CD4-positive, alpha-beta T cell treated with Interleukin-21 for 1 hour (primary cell): ENCODE data around the gene DOCK1.
"Not testable (repeated sequence)": the region's sequence is repeated elsewhere in the genome, so short reads cannot be mapped to it uniquely, and the experiment has no call there.

Experiments
- DNase-seq: peaks from one replicate; pipeline ENCODE4 v3.0.0-alpha.2; 2020

DOCK1 gene

DNA sequence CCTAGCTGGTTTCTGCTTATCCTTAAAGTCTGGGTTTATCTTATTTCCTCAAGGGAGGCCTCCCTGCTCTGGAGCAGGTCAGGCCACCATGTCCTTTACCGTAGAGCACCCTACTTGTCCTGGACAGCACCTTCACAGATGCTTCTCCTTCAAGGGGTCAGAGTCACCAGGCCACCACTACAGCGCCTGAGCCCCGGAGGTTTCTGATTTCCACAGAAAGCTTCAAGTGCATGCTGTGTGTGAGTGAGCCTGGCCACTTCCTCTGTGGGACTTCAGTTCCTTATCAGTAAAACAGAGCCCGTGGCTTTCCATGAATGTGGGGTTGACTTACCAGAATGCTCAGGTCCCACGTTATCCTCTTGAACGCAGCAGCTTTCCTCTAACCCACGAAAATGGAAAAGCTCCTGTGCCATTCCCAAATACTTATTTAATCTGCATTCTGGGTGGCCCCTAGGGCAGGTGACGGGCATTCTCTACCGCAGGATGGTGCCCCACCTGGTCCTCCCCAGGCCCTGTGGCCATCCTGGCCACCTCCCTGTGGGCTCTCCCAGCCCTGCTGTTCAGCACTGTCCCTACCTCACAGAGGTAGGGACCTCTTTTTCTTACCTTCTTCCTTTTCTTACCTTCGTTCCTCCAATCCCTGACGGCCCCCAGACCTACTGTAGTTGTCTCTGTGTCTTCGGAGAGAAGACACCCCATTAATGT, 1.4 kb upstream of the DOCK1 start:
- no peak for DNase-seq

DNA sequence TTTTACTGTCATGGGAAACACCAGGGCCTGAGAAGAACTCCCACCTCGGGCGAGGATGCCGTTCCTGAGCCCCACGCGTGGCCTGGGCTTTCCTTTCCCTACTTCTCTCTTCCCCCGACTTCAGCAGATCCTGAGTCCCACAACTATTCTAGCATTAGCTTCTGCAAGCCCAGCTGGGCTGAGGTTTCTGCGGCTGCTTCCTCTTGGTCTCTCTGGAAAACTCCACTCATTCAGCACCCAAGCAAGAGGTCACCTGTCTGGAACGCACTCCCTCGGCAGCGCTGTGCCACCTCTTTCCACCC, 761 bp upstream of the DOCK1 start:
- no peak for DNase-seq

DNA sequence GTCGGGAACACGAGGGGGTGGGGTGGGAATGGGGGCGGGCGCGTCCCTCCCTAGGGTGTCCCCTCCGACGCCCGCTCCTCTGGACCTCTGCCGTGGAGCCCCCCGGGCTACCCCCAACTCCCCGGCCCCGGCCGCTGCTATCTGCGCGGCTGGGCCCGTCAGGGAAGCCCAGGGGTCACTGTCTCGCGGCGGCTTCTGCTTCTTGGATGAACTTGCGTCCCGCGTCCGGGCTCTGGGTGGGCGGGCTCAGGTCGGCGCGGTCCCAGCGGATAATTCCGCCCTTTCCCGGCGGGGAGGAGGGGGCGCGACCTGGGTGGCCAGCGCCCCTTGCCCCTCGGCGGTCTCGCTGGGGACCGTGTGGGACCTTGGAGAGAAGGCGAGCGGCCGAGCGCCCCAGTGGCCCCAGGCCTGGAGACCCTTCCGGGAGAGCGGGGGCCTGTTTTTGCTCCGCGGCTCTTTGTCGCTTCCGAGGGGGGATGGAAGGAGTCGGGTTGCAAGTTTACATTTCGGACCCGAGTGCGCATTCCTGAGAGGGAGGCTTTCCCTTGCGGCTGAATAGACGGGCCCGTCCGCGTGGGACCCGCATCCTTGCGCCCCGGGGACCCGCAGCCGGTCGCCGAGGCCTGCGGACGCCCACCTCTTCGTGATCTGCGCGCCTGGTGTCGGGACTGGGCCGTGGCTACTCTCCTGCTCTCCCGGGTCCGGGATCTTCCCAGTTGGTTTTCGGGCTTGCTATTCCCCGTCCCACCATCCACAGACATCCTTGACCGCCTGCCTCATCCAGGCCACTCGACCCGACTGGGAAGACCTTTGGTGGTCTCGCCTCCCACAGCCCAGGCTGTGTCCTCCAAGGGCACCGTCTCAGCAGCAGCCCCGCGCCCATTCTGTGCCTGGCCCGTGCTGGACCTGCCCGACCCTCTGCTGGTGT, 812 bp downstream of the DOCK1 start:
- DNase-seq: no peak

DNA sequence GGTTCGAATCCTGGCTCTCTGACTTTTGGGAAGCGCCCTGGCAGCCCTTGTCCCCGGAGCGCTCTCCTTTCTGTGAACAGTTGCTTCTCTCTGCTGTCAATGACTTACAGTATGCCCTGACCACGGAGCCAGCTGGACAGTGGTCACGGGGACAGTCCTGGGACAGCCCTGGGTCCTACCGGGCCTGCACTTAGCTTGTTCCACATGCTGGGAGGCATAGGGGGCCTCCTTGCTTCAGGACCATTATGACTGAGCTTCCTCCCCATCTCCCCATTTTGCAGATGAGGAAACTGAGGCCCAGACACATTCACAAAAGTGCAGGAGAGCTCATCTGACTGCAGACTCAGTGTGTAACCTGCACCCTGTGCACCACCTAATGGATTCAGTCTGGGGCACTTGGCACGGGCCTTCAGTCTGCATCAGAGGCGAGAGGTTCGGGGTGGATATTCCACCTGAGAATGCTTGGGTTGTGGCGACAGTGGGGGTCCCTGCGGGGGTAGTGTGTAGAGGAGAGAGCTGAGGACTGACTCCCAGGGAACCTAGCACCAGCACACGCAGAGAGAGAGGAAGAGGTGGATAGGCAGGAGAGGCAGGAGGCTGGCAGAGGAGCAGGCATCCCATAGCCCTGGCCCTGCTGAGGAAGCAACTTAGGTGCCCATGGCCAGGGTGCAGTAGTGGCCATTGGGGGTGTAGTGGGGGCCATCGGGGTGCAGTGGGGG, 1.6 kb downstream of the DOCK1 start:
- DNase-seq: no peak

DNA sequence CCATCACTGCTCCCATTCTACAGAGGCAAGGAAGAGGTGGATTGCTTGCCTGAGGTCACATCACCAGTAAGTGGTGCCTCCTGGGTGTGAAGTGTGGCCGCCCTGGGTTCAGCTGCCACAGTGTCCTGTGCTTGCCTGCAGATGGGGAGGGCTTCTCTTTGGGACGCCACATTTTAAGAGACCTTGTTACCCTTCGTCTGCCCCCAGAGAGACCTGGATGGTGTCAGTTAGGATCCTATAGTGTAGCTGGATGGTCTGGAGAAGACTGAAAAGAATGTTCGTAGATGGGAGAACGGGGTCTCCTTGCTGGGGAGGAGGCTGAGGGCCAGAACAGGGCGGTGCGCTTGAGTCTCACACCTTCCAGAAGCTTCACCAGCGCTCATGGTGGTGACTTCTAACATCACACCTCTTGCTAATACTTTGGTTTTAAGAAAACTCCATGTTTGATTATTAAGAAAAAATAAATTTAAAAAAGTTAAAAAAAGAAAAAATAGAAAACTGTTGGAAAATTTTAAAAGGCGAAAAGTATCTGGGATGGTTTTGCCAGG, 2.3 kb downstream of the DOCK1 start:
- no peak for DNase-seq

DNA sequence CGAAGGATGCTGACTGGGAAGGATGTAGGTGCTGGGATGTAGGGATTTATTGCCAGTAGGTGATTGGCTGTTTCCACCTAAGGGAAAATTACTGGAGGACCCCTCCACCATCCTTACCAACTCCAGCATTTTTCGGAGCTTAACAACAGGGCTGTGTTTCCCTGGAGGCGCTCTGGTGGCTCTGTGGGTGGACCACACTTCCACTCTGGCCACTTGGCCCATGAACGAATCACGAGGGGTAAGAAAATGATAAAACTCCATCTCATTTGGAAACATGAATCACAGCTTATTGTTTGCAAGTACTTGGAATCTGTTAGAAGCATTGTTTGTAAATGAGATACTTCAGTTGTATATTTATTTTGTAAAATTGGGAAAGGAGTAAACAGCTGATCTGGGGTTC, 3.0 kb downstream of the DOCK1 start:
- DNase-seq: no peak

DNA sequence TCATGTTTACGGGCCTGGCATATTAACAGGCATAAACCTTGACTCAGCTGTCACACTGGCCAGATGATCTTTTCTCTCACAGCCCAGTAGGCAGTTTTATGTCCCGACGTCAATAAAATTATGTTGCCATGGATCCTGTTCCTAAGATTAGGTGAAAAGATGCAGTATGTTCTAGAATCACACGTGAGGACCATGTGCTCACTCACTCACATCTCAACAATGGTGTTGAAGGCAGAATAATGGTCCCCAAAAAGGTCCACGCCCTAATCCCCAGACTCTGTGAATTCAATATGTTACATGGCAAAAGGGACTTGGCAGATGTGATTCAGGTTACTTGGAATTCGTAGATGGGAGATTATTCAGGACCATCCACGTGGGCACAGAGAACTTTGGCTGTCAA, 3.5 kb downstream of the DOCK1 start:
- DNase-seq: no peak

DNA sequence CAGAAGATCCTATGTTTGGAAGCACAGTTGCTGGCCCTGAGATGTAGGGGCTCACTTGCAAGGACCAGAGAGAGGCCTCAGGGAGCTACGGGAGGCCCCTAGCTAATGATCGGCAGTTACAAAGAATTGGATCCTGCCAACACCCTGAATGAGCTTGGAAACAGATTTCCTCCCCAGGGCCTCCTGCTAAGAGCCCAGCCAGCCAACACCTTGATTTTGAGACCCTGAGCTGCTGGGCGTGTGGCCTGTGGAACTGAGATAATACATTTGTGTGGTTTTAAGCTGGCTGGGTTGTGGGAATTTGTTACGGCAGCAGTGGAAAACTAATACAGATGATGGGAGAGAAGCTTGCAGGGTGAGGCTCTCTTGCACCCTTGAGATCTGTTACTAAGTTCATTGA, 3.9 kb downstream of the DOCK1 start:
- no peak for DNase-seq

DNA sequence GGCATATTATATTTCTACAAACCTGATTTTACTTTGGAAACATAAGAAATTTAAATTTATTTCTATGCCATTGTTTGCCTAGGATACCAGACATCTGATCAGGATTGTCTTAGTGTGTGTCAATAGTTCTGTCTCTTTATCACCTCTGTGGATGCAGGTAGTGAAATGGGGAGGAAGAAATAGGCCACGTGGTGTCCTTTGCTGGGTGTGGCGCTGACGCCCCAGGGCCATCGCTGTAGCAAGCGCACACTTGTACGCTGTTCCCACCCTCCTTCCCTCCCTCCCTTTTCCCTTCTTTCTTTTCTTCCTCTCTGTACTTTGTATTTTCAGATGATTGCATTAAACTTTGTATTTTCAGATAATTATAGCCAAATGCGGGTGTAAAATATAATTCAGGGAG, 5.0 kb downstream of the DOCK1 start:
- no peak for DNase-seq

DNA sequence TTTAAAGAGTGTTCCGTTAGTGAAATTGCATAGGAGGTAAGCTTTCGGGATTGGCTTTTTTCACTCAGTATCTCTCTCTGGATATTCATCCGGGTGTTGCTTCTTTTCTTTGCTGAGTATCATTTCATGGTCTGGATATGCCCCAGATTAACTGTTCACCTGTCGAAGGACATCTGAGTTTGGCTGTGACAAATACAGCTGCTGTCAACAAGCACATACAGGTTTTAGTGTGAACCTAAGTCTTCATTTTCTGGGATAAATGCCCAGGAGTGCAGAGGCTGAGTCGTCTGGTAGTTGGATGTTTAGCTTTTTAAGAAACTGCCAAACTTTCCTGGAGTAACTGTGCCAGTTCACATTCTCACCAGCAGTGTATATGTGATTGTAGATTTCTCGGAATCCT, 5.6 kb downstream of the DOCK1 start:
- no peak for DNase-seq

DNA sequence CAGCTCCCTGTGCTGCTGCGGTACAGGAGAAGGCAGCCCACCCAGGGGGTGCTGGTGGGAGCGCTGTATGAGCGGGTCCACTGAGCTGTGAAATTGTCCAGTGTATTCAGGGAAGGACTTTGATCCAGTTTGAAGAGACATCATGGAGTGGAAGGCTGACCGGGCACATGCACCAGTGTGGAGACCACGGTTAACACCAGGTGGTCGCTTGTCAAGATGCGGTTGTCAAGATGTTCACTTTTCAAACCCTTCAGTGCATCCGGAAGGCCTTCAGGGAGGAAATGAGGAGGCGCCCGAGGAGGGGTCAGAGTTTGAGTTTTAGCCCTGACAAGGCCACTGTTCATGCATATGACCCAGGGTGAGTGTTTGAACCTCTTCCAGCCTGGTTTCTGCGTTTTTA, 6.1 kb downstream of the DOCK1 start:
- DNase-seq: no peak

DNA sequence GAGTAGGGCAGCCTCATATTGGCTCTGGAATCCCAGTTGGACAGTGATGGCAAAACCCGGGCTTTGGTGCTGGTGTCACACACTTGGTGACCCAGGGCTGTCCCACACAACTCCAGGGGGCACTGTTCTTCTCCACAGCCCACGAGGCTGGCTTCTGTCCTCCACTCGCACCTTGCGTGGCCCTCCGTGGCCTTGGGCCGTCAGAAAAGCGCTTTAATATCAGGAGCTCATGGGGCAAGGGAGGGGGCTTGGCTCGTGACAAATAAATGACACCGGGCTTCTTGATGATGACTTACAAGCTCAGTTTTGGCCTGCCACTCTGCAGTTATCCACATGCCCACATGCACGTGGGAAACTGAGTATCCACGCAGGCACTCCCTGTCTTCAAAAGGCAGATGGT, 8.1 kb downstream of the DOCK1 start:
- DNase-seq: no peak

DNA sequence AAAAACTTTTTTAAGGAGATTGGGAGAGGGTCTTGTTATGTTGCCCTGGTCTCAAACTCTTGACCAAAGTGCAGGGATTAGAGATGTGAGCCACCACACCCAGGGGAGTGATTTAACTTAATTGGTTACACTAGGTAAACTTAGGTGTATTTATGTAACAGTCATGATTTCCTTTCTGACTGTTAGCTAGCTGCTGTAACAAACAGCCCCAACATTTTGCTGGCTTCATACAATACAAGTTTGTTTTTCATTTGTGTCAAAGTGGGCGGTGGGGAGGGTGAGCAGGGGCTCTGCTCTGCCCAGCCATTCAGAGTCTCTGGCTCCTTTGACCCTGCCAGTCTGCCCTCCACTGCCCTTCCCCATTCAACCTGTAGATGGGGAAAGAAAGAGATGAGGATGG, 9.3 kb downstream of the DOCK1 start:
- DNase-seq: no peak

DNA sequence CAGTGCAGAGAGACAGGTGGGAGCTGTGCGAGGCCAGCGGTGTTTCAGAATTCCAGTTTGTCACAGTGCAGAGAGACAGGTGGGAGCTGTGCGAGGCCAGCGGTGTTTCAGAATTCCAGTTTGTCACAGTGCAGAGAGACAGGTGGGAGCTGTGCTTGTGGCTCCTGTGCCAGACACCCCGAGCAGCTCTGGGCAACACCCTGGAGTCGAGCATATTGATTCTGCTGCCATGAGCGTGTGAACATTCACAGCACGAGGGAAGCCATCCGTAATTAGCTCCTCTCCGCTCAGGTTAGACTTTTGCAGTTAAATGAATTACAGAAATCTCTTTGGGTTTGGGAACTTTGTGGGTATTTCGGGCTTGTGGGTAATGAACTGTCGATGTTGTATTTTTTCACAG, 11.7 kb downstream of the DOCK1 start:
- not testable (repeated sequence) for DNase-seq

DNA sequence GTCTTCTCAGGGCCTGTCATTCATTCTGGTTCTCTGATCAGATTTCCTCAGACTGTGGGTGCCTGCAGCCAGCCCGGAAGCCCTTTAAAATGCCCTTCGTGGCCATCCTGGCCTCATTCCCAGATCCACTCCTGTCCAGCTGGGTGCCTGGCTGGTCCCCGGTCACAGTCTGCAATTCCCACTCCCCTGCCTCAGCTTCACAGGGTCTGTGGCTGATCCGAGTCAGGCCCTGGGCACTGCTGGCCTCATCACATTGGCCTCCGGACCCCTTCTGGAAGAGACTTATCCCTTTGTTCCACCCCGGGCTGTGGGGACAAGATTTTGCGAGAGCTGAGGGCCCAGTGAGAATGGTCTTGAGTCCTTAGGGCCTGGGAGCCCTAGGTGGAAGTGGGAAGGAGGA, 12.1 kb downstream of the DOCK1 start:
- no peak for DNase-seq

DNA sequence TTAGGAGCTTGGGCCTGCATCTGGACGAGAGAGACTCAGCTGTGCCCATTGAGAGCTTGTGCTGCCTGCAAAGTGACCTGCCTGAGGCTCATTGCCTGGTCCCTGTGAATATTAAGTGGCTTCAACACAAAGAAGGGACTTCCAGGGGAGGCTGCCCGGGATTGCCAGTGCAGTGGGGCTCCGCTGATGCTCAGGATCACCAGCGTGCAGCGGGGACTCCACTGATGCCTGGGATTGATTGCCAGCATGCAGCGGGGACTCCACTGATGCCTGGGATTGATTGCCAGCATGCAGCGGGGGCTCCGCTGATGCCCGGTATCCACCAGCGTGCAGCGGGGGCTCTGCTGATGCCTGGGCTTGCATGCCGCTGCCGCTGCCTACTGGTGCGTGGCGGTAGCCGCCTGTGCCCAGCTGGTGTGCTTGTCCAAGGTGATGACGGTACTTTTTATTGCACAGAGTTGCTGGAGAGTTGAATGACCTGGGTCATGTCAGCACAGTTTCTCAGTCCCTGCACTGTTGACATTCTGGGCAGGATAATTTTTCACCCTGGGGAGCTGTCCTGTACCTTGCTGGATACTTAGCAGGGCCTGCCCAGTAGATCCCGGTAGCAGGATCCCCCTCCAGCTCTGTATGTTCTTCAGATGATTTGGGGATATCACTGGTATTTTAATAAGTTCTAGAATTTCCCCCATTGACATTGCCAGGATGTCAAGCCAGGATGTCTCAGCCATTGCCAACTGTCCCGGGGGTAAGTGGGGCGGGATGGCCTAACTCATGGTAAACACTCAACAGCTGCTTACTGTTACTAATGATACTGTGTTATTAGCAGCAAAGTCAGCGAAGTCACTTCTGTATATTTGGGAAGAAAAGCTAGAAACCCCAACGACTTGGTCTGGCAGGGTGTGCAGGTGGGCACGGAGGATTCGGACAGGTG, 13.0 kb downstream of the DOCK1 start:
- DNase-seq: no peak

DNA sequence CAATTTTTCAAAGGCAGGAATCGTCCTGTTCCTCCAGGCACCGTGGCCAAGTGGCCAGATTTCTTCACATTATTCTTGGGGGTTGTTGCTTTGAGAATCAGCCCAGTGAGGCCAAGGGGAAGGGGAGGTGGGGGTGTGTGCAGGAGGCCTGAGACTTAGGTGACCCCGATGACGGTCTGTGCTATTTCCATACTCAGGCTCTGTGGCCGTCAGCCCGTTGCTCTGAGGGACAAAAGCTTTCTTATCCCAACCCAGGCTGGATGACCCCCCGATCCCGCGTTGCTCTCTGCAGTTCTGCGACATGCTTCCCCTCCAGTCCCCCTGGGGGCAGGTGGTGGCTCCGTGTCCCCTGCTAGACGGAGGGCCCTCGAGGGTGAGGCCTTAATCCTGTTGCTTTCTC, 14.2 kb downstream of the DOCK1 start:
- DNase-seq: no peak

DNA sequence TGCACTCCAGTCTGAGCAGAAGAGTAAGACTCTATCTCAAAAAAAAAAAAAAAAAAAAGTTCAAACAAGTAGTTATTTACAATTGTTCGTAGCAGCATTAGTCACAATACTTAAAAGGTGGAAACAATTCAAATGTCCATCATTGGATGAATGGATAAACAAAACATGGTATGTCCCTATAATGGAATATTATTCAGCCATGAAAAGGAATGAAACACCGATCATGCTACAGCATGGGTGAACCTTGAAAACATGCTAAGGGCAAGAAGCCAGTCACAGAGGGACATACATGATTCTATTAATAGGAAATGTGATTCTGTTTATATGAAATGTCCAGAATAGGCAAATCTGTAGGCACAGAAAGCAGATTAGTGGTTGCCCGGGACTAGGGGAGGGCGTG, 15.9 kb downstream of the DOCK1 start:
- no peak for DNase-seq

DNA sequence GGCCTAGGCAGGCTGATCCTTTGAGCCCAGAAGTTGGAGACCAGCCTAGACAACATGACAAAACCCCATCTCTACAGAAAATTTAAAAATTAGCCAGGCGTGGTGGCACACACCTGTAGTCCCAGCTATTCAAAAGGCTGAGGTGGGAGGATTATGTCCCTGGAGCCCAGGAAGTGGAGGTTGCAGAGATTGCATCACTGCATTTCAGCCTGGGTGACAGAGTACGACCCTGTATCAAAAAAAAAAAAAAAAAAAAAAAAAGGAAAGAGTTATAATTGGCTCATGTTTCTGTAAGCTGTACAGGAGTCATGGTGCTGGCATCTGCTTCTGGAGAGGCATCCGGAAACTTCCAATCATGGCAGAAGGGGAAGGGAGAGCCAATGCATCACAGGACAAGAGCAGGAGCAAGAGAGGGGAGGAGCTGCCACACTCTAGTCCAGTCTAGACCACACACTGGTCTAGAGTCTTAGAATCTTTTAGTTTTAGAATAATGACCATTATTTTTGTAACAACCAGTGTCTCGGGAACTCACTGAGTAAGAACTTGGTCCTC, 16.8 kb downstream of the DOCK1 start:
- no peak for DNase-seq

DNA sequence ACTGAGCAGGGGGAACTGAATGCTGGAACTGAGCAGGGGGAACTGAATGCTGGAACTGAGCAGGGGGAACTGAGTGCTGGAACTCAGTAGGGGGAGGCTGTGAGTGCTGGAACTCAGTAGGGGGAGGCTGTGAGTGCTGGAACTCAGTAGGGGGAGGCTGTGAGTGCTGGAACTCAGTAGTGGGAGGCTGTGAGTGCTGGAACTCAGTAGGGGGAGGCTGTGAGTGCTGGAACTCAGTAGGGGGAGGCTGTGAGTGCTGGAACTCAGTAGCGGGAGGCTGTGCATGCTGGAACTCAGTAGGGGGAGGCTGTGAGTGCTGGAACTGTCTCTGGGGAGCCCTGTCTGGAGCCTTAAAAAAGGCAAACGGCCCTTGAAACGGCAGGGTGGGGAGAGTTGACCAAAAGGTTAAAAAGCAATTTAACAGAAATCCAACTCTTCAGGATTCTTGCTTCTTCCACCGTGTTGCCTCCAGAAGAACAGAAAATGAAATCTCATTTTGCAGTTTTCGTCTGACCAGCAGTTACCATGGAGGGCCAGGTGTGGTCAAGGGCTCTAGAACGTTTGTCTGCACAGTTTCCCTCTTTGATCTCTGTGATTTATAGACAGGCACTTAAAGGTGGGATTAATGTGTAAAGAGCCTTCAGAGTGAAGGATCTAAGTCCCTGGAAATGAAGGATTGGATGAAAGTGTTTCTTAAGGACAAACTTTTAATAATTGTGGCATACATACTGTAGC, 19.1 kb downstream of the DOCK1 start:
- DNase-seq: no peak

DNA sequence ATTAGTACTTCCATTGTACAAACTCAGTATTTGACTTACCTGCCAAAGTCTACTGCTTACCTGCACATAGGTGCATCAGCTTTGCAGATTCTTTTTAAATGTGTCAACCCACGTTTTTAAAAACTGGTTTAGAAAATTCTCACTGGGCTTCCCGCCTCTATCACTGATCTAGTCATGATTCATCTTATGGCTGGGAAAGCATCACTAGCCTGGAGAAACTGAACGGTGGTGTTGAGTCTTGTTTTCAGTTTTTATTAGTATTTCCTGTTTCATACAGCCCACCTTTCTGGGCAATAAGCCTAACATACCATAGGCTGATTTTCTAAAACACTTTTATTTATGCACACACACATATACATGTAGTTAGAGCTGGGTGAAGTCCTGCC, 19.7 kb downstream of the DOCK1 start:
- no peak for DNase-seq

DNA sequence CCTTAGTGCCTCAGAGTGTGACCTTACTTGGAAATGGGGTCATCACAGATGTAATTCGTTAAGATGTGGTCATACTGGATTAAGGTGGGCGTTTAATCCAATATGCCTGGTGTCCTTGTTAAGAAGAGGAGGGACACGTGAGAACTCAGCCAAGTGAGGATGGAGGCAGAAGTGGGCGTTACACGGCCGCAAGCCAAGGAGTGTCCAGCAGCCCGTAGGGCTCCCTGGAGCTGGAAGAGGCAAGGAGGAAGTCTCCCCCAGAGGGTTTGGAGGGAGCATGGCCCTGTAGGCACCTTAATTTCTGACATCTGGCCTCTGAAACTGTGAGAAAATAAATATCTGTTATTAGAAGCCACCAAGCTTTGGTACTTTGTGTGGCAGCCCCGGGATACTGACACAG, 21.3 kb downstream of the DOCK1 start:
- no peak for DNase-seq
